GM19372 (cell line): ENCODE measurements around the gene CD46.

Experiments used
- ATAC-seq: cut with Tn5 transposase; IDR thresholded peaks from one replicate; pipeline ENCODE4 v1.9.1; 2021; ENCODE audit warnings: mild to moderate bottlenecking, low read depth, moderate library complexity; ENCODE audit not compliant: unreplicated experiment

Gene CD46

GRCh38 chr1:207825719-207826556 is 74.1 kb downstream of the CD46 start:
- ATAC-seq, result peak; percentile 52

- ATAC-seq, result no peak
Observed at GRCh38 chr1:207826557-207827487, 75.0 kb downstream of the CD46 start.

GRCh38 chr1:207827488-207827830 is 75.6 kb downstream of the CD46 start:
- ATAC-seq, result no peak

- no peak for ATAC-seq
Observed at GRCh38 chr1:207828046-207828445, 76.2 kb downstream of the CD46 start.

- ATAC-seq, result peak; percentile 20
Observed at GRCh38 chr1:207828485-207829158, 76.8 kb downstream of the CD46 start.

GRCh38 chr1:207829576-207829975 is 77.7 kb downstream of the CD46 start:
- no peak for ATAC-seq

- ATAC-seq, result no peak
Observed at GRCh38 chr1:207830788-207831187, 78.9 kb downstream of the CD46 start.

GRCh38 chr1:207831517-207832327 is 79.9 kb downstream of the CD46 start:
- ATAC-seq, result peak; percentile 88

GRCh38 chr1:207832796-207833195 is 80.9 kb downstream of the CD46 start:
- no peak for ATAC-seq

- ATAC-seq, result no peak
Observed at GRCh38 chr1:207833381-207833780, 81.5 kb downstream of the CD46 start.

- no peak for ATAC-seq
Observed at GRCh38 chr1:207833956-207834660, 82.3 kb downstream of the CD46 start.

- ATAC-seq, result no peak
Observed at GRCh38 chr1:207835958-207836357, 84.1 kb downstream of the CD46 start.

GRCh38 chr1:207836591-207837347 is 84.9 kb downstream of the CD46 start:
- ATAC-seq, result no peak

GRCh38 chr1:207837673-207838072 is 85.8 kb downstream of the CD46 start:
- no peak for ATAC-seq

GRCh38 chr1:207838156-207839082 is 86.6 kb downstream of the CD46 start:
- ATAC-seq, result no peak

- ATAC-seq, result no peak
Observed at GRCh38 chr1:207839083-207839413, 87.2 kb downstream of the CD46 start.

- ATAC-seq, result no peak
Observed at GRCh38 chr1:207840380-207840779, 88.5 kb downstream of the CD46 start.

GRCh38 chr1:207841293-207841692 is 89.4 kb downstream of the CD46 start:
- no peak for ATAC-seq
